ENCODE measurements around the gene CCDC88A. TPM values are rescaled to one million over a fixed set of nuclear protein-coding genes. Genes with fewer than 3 reads are reported as not detected.
A peak's percentile ranks its signal among the peaks of the same experiment; 100 is the strongest.

Gene CCDC88A
- total RNA-seq, 1 experiment from 2014 or later, result 60.8 TPM

- no peak for TF ChIP-seq CTCF (IDR thresholded peaks at IDR 0.05; ENCODE audit: unreplicated experiment)
- BruUV-seq (replicated peaks), result no TSS peak
- H3K27ac Mint-ChIP-seq (ENCODE audit: low read depth, unreplicated experiment), result no peak overlapping the region
- no peaks in the 10 kb centered on the region for H3K9me3 Mint-ChIP-seq (ENCODE audit: unreplicated experiment)
- no peaks in the 10 kb centered on the region for H3K27me3 Mint-ChIP-seq (ENCODE audit: insufficient read depth, unreplicated experiment)
- DNase-seq (ENCODE audit: unreplicated experiment), result no peak
- H3K36me3 Mint-ChIP-seq (ENCODE audit: insufficient read depth, unreplicated experiment), result no peaks in the 10 kb centered on the region
- intact Hi-C loops (cut with micrococcal nuclease), result no loop called here
- ChIA-PET CTCF (no interaction called here), POLR2A (interaction anchor here (1.2 to 2.8 kb wide), 3 partner anchors 10 to 98 kb away, joined by 4 to 34 read pairs (median 20); partner anchors contain the start of gene CFAP36)
- peak overlapping the region; percentile 45 for H3K4me3 Mint-ChIP-seq (ENCODE audit: unreplicated experiment)
- H3K4me1 Mint-ChIP-seq (ENCODE audit: insufficient read depth, unreplicated experiment), result peaks cover 35% of the 10 kb centered on the region
Observed at GRCh38 chr2:55421326-55421725, 1.7 kb upstream of the CCDC88A start.

GRCh38 chr2:55420871-55421270 is 1.2 kb upstream of the CCDC88A start:
- Mint-ChIP-seq H3K27me3 (ENCODE audit: insufficient read depth, unreplicated experiment) (no peaks in the 10 kb centered on the region), H3K27ac (ENCODE audit: low read depth, unreplicated experiment) (no peak overlapping the region), H3K36me3 (ENCODE audit: insufficient read depth, unreplicated experiment) (no peaks in the 10 kb centered on the region), H3K9me3 (ENCODE audit: unreplicated experiment) (no peaks in the 10 kb centered on the region), H3K4me1 (ENCODE audit: insufficient read depth, unreplicated experiment) (peaks cover 40% of the 10 kb centered on the region), H3K4me3 (ENCODE audit: unreplicated experiment) (peak overlapping the region; percentile 45)
- TF ChIP-seq CTCF (IDR thresholded peaks at IDR 0.05; ENCODE audit: unreplicated experiment), result no peak
- no TSS peak for BruUV-seq (replicated peaks)
- ChIA-PET CTCF (interaction anchor here (0.6 kb wide), 1 partner anchor 247 kb away, joined by 6 read pairs; no protein-coding TSS in a partner anchor), POLR2A (interaction anchor here (0.7 to 2.8 kb wide), 12 partner anchors 10 to 188 kb away, joined by 3 to 34 read pairs (median 4); partner anchors contain the start of genes CFAP36, CLHC1 and RPS27A)
- intact Hi-C loops (cut with micrococcal nuclease), result no loop called here
- no peak for DNase-seq (ENCODE audit: unreplicated experiment)

GRCh38 chr2:55420439-55420725 is 726 bp upstream of the CCDC88A start:
- DNase-seq (ENCODE audit: unreplicated experiment), result no peak
- intact Hi-C loops (cut with micrococcal nuclease), result no loop called here
- no peaks in the 10 kb centered on the region for H3K36me3 Mint-ChIP-seq (ENCODE audit: insufficient read depth, unreplicated experiment)
- H3K4me3 Mint-ChIP-seq (ENCODE audit: unreplicated experiment), result peak overlapping the region; percentile 98
- BruUV-seq (replicated peaks), result no TSS peak
- TF ChIP-seq CTCF (IDR thresholded peaks at IDR 0.05; ENCODE audit: unreplicated experiment), result no peak
- CTCF ChIA-PET, result interaction anchor here (0.6 to 1.5 kb wide), 6 partner anchors 10 to 246 kb away, joined by 3 to 6 read pairs (median 3); no protein-coding TSS in a partner anchor
- H3K27ac Mint-ChIP-seq (ENCODE audit: low read depth, unreplicated experiment), result no peak overlapping the region
- peaks cover 40% of the 10 kb centered on the region for H3K4me1 Mint-ChIP-seq (ENCODE audit: insufficient read depth, unreplicated experiment)
- POLR2A ChIA-PET, result interaction anchor here (0.7 to 2.8 kb wide), 16 partner anchors 9 to 195 kb away, joined by 3 to 34 read pairs (median 4); partner anchors contain the start of genes CFAP36, CLHC1 and RPS27A
- no peaks in the 10 kb centered on the region for H3K27me3 Mint-ChIP-seq (ENCODE audit: insufficient read depth, unreplicated experiment)
- H3K9me3 Mint-ChIP-seq (ENCODE audit: unreplicated experiment), result no peaks in the 10 kb centered on the region

GRCh38 chr2:55419233-55419678 is 400 bp downstream of the CCDC88A start:
- TF ChIP-seq CTCF (IDR thresholded peaks at IDR 0.05; ENCODE audit: unreplicated experiment), result no peak
- BruUV-seq (replicated peaks), result no TSS peak
- Mint-ChIP-seq H3K4me1 (ENCODE audit: insufficient read depth, unreplicated experiment) (peaks cover 36% of the 10 kb centered on the region), H3K4me3 (ENCODE audit: unreplicated experiment) (peak overlapping the region; percentile 98), H3K36me3 (ENCODE audit: insufficient read depth, unreplicated experiment) (peaks cover 4% of the 10 kb centered on the region), H3K9me3 (ENCODE audit: unreplicated experiment) (no peaks in the 10 kb centered on the region), H3K27ac (ENCODE audit: low read depth, unreplicated experiment) (peak overlapping the region; percentile 95), H3K27me3 (ENCODE audit: insufficient read depth, unreplicated experiment) (no peaks in the 10 kb centered on the region)
- peak; percentile 60 for DNase-seq (ENCODE audit: unreplicated experiment)
- ChIA-PET POLR2A (interaction anchor here (0.6 to 2.8 kb wide), 21 partner anchors 8 to 1650 kb away, joined by 3 to 34 read pairs (median 4); partner anchors contain the start of genes CFAP36, CLHC1, PPP4R3B and RPS27A), CTCF (interaction anchor here (0.7 to 1.5 kb wide), 4 partner anchors 11 to 92 kb away, joined by 3 to 6 read pairs (median 4); no protein-coding TSS in a partner anchor)
- intact Hi-C loops (cut with micrococcal nuclease), result loop anchor here (5.0 kb wide), 3 partner anchors 107 to 187 kb away; partner anchors contain the start of genes CLHC1, MTIF2 and RPS27A

All from MCF 10A (cell line).